Measurements from ENCODE around the gene RAPGEF6. TPM values are rescaled to one million over a fixed set of nuclear protein-coding genes. Genes with fewer than 3 reads are reported as not detected.

RAPGEF6 gene
- total RNA-seq, 1 donor from 2014 or later, result 12.9 TPM

GRCh38 chr5:131634238-131634637 is 791 bp downstream of the RAPGEF6 start:
- H3K4me3 ChIP-seq (ENCODE audit: low read depth, low read length), result peak overlapping the region; percentile 88
- TF ChIP-seq CTCF (conservative IDR thresholded peaks at IDR 0.05; ENCODE audit: low read depth, low read length), result no peak
- no peak for DNase-seq (ENCODE audit: low read depth)

GRCh38 chr5:131633830-131634229 is 1.2 kb downstream of the RAPGEF6 start:
- DNase-seq (ENCODE audit: low read depth), result no peak

GRCh38 chr5:131630963-131631350 is 4.1 kb downstream of the RAPGEF6 start:
- no peak for DNase-seq (ENCODE audit: low read depth)

More at GRCh38 chr5:131633830-131634229, 1.2 kb downstream of the RAPGEF6 start:
- no peak for TF ChIP-seq CTCF (conservative IDR thresholded peaks at IDR 0.05; ENCODE audit: low read depth, low read length)
- peak overlapping the region; percentile 88 for H3K4me3 ChIP-seq (ENCODE audit: low read depth, low read length)

GRCh38 chr5:131630208-131630962 is 4.6 kb downstream of the RAPGEF6 start:
- H3K4me3 ChIP-seq (ENCODE audit: low read depth, low read length), result no peak overlapping the region
- TF ChIP-seq CTCF (conservative IDR thresholded peaks at IDR 0.05; ENCODE audit: low read depth, low read length), result no peak
- no peak for DNase-seq (ENCODE audit: low read depth)

More at GRCh38 chr5:131630963-131631350, 4.1 kb downstream of the RAPGEF6 start:
- TF ChIP-seq CTCF (conservative IDR thresholded peaks at IDR 0.05; ENCODE audit: low read depth, low read length), result no peak
- no peak overlapping the region for H3K4me3 ChIP-seq (ENCODE audit: low read depth, low read length)

GRCh38 chr5:131628990-131629389 is 6.0 kb downstream of the RAPGEF6 start:
- TF ChIP-seq CTCF (conservative IDR thresholded peaks at IDR 0.05; ENCODE audit: low read depth, low read length), result no peak
- DNase-seq (ENCODE audit: low read depth), result no peak
- no peak overlapping the region for H3K4me3 ChIP-seq (ENCODE audit: low read depth, low read length)

GRCh38 chr5:131627207-131627865 is 7.7 kb downstream of the RAPGEF6 start:
- no peak for TF ChIP-seq CTCF (conservative IDR thresholded peaks at IDR 0.05; ENCODE audit: low read depth, low read length)
- DNase-seq (ENCODE audit: low read depth), result no peak
- no peak overlapping the region for H3K4me3 ChIP-seq (ENCODE audit: low read depth, low read length)

Data from epithelial cell of proximal tubule (primary cell).